HG02571 (cell line): ENCODE data around the gene ZNF555.
"Not testable (repeated sequence)": the region's sequence is repeated elsewhere in the genome, so short reads cannot be mapped to it uniquely, and the experiment has no call there.

Source experiments
- ATAC-seq: cut with Tn5 transposase; IDR thresholded peaks from one replicate; pipeline ENCODE4 v1.9.1; 2021; ENCODE audit warnings: mild to moderate bottlenecking, moderate library complexity; ENCODE audit not compliant: unreplicated experiment

The ZNF555 gene

GRCh38 chr19:2806736-2807378, 34.4 kb upstream of the ZNF555 start:
- no peak for ATAC-seq

DNA sequence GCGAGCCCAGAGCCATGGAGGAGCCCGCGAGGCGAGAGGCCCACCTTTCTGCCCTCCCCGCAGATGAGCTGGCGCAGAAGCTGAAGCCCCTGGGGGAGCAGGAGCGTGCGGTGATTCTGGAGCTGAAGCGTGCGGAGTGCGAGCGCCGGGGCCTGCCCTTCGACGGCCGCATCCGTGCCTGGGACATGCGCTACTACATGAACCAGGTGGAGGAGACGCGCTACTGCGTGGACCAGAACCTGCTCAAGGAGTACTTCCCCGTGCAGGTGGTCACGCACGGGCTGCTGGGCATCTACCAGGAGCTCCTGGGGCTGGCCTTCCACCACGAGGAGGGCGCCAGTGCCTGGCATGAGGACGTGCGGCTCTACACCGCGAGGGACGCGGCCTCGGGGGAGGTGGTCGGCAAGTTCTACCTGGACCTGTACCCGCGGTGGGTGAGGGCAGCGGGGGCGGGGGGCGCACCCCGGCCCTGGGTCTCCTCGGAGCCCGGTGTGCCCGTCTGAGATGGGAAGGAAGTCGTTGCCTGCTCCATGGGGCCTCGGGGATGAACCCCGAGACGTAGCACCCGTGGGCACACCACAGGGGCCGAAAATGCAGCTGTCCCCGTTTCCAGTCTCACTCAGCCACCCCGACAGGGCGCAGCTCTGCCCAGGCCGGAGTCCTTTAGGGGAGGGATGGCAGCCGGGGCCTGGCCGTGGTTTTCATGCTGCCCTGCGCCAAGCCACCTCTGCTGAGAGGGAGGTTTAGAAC, 33.7 kb upstream of the ZNF555 start:
- ATAC-seq, result no peak

DNA sequence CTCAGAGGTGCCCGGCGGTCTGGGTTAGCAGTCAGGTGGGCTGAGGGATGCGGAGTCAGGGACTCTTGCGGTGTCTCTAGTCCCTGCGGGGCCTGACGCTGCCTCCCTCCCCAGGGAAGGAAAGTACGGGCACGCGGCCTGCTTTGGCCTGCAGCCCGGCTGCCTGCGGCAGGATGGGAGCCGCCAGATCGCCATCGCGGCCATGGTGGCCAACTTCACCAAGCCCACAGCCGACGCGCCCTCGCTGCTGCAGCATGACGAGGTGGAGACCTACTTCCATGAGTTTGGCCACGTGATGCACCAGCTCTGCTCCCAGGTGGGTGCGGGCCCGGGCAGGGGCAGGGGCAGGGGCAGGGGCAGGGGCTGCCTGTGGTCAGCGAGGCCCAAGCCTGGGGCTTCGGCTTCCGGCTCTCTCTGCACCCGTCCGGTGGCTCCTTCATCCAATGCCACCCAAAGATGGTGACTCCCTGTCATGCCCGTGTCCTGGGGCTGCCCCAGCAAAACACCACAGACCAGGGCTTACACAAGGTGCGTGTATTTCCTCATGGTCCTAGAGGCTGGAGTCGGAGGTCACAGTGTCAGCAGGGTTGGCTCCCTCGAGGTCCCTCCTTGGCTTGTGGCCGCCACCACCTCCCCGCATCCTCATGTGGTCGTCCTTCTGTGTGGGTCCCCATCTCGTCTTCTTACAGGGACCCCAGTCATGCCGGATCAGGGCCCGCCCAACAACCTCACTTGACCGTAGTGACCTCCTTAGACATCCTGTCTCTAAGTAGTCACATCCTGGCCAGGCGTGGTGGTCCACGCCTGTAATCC, 32.9 kb upstream of the ZNF555 start:
- no peak for ATAC-seq

GRCh38 chr19:2809387-2810140, 31.7 kb upstream of the ZNF555 start:
- no peak for ATAC-seq

- no peak for ATAC-seq
Measured at GRCh38 chr19:2810141-2811091, 30.9 kb upstream of the ZNF555 start.

DNA sequence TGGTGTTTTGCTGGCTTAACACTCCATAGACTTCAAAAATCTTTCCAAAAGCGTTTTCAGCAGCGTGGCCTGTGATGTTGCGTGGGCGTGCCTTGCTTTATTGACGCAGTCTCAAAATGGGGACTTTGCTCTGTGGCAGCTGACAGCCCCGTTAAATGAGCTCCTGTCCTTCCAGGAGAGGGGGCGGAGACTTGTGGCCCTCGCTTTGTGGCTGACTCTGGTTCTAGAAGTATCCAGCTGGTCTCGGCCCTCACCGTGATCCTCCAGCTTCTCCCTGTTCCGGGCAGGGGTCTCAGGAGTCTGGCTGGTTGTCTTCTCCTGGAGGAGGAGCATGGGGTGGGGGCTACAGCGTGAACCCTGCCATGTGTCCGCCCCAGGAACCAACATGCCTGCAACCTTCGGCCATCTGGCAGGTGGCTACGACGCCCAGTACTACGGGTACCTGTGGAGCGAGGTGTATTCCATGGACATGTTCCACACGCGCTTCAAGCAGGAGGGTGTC, 30.0 kb upstream of the ZNF555 start:
- no peak for ATAC-seq

DNA sequence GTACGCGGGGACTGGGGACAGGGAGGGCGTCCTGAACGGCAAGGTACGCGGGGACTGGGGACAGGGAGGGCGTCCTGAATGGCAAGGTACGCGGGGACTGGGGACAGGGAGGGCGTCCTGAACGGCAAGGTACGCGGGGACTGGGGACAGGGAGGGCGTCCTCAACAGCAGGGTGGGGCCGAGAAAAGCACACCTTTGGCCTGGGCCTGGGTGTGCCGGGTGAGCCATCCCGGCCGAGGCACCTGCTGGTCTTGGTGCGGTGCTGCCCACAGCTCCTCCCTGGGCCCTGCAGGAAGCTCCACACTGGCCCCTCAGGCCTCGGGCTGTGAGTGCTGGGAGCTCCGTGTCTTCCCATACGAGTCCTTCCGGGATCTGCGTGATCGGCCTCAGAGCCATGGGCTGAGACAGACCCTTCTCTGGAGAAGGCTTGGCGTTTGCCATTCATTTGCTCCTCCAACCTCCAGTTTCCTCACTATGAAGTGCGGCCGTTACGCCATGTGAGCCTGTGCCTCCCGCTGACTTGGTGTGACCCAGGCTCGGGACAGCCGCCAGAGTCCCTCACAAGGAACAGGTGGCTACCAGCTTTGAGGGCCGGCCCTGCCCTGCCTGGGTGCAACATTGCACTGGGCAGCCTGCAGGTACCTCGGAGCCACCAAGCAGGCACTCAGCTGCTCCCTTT, 29.4 kb upstream of the ZNF555 start:
- ATAC-seq, result no peak

DNA sequence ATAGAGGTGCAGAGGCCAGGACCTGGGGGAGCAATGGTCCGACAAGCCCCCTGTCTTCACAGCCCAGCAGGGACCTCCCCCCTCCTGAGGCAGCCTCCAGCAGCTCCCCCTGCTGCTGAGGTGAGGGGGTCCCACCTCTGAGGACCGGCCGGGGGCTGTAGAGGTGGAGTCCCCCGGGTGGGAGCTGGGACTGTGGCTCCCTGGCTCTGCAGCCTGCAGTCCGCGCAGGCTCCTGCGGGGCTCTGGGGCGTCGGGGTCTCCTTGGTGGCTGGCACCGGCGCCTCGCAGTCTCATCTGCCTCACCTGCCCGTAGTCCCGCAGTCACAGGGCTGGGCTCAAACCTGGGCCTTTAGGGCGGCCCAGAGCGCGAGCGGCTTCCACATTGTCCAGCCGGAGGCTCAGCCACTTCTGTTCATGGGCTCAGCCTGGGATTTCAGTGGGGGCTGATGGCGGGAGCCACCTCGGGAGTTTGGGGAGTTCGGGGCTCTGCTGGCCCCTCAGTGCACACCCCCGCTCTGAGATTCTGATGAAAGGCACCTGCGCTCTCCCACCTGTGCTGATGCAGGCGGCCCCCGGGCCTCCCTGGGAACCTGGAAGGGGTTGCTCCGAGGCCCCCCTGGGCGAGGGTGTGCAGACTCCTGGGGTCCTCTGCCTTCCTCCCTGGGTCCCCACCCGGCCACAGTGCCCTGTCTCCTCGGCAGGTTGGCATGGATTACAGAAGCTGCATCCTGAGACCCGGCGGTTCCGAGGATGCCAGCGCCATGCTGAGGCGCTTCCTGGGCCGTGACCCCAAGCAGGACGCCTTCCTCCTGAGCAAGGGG, 28.7 kb upstream of the ZNF555 start:
- ATAC-seq, result no peak

- no peak for ATAC-seq
Measured at GRCh38 chr19:2813235-2814160, 27.8 kb upstream of the ZNF555 start.

DNA sequence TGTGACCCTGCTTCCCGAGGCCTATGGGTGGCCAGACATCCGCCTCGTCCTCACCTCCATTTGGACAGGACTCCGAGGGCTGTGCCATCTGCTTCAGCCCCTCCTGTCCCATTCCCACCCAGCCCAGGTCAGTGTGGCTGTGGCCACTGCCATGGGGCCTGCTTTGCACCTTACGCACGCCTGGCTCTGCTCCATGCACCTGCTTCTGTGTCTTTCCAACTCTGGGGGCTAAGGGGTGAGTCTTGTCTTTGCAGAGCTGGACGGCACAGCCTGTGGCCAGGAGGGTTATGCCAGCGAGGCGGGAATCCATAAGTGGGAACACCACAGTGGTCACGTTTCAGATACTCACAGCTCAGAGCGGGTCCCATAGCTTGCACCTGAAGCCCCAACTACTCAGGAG, 26.8 kb upstream of the ZNF555 start:
- ATAC-seq, result no peak

DNA sequence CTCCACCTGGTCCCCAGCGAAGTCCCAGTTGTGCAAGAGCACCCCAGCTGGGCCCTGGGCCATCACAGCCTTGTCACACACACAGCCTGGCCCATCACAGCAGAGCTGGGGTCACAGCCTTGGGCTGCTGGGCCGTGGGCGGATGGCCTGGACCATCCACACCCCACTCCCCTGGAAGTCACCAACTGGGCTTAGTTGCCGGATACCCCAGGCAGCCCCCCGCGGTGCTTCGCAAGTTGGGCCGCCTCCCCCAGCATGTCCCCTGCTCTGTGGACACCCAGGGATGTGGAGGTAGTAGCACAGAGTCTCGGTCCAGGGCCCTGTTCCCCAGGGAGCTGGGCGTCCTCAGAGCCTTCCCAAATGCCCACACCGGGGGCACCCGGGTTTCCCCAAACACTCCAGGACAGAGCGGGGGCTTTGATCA, 26.1 kb upstream of the ZNF555 start:
- ATAC-seq, result no peak

DNA sequence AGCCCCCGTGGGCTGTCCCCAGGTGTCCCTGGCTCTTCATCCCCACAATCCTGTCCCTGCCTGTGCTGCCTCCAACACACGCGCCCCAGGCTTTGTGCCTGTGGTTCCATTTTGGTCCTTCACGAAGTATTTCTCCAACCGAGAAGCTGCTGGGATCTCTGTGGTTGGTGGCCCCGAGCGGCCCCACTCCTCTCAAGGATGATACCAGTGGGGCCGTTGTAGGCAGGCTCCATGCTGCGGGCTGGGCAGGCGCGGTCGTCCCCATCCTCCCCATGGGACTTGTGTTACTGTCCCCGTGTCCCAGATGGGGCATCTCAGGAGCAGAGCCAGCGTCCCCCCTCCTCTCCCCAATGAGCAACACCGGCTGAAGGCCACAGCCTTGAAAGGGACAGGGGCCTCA, 25.4 kb upstream of the ZNF555 start:
- ATAC-seq, result no peak

DNA sequence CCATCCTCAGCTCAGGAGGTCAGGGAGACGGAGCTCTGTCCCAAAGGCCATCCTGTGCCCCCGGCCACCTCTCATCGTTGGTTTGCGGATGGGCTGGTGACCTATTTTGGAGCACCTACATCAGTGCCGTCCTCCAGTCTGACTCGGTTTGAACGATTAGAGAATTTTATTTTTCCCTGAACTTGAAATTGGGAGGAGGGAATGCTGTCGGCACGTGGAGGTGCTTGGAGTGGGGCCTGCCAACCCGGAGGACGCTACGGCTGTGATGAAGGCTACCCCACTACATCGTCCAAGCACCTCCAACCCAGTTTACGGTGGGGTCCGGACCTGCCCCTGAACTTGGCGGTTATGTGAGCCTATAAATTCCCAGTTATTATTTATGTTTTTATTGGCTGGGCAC, 24.6 kb upstream of the ZNF555 start:
- ATAC-seq, result no peak

DNA sequence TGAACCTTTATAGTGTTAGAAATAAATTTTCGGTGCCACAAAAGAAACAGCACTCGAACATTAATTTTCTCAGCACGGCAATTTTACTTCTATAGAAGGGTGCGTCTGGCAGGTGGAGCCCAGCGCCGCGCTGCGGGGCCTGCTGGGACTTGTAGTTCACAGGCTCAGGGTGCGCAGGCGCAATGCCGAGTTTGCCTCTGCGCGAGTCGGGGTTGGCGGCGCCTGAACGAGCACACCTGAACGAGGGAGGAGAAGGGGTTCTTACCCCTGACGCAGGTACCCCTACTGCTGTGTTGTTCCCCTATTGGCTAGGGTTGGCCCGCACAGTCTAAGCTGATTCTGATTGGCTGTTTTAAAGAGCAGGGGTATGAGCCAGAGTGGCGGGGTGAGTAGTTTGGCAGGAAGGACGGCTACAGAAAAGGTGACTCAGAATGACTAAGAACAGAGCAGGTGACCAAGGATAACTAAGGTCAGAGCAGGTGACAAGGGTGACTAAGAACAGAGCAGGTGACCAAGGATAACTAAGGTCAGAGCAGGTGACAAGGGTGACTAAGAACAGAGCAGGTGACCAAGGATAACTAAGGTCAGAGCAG, 23.9 kb upstream of the ZNF555 start:
- ATAC-seq, result not testable (repeated sequence)

DNA sequence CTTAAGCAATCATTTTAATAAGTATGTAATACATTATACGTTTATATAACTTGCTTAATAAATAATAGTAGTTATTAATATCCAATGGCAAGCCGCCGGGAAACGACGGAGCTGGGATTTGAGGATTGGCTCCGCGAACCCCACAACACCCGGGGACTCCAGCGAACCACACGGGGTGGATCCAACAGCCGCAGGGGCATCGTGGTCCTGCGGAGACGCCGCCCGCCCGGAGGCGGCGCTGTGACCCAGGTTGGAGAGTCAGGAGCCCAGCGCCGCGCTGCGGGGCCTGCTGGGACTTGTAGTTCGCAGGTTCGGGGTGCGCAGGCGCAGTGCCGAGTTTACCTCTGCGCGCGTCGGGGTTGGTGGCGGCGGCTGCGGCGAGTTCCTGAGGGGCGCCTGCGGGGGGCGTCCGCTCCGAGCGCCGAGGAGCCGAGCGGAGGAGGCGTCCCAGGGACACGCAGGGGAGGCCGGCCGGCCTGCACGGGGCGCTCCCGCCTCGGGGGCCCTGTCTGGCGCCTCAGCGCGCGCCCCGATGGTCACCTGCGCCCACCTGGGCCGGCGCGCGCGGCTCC, 21.6 kb upstream of the ZNF555 start, which contains the start of gene ZNF554:
Gene ZNF554 (plus strand): TSS at position 329 of the 572 bp plus-strand sequence. CDS start 204 bp downstream, at position 533.
- ATAC-seq, result peak; percentile 88

DNA sequence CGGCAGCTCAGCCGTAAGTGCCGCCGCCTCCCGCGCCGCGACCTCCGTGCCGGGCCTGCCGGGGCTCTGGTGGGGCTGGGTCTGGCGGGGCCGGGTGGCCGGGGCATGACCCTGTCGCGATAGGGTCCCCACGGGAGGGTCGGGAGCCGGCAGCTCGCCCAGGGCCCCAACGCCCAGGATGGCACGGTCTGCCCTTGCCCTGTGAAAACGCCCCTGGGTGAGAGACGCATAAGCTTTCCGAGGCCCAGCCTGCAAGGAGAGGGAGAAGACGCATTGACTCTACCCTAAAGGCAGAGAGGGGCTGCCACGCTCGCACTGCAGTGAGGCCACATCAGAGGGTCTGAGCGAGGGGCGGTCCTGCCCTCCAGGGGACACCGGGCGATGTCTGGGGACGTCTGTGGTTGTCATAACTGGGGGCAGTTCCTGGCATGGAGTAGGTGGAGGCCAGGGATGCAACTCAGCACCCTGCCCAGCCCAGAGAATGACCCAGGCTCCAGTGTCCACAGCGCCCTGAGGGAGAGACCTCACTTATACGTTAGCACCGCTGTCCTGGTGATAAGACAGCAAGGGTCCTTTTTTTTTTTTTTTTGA, 21.1 kb upstream of the ZNF555 start:
- ATAC-seq, result peak; percentile 29
